DOHH2 (cell line): ENCODE data around the gene PROX2.

Source experiments
- H3F3A ChIP-seq: fragments of 200-600 bp; sonication (generic), shearing (Covaris generic); 2 replicates; pipeline ENCODE4 v1.6.0; 2016; ENCODE audit warnings: antibody characterized with exemption, mild to moderate bottlenecking; ENCODE audit not compliant: control insufficient read depth, insufficient read depth
- H3K27ac ChIP-seq: fragments of 200-600 bp; sonication (generic); 2 replicates; pipeline ENCODE4 v1.5.1; 2014; ENCODE audit warnings: low read depth, mild to moderate bottlenecking, low read length, moderate library complexity
- H3K27me3 ChIP-seq: fragments of 200-600 bp; sonication (generic); 2 replicates; pipeline ENCODE4 v1.6.1; 2014; ENCODE audit warnings: mild to moderate bottlenecking, low read length, mixed read lengths; ENCODE audit not compliant: control insufficient read depth
- H3K36me3 ChIP-seq: fragments of 200-600 bp; sonication (generic); 2 replicates; pipeline ENCODE4 v1.6.1; 2014; ENCODE audit warnings: mild to moderate bottlenecking, low read length, moderate library complexity, mixed read lengths; ENCODE audit not compliant: control insufficient read depth
- H3K4me1 ChIP-seq: fragments of 200-600 bp; sonication (generic); 2 replicates; pipeline ENCODE4 v1.6.1; 2014; ENCODE audit warnings: mild to moderate bottlenecking, low read length, mixed read lengths; ENCODE audit not compliant: control insufficient read depth
- H3K4me2 ChIP-seq: fragments of 200-600 bp; sonication (generic); 2 replicates; pipeline ENCODE4 v1.6.0; 2014; ENCODE audit warnings: mild to moderate bottlenecking, low read length, moderate library complexity
- H3K4me3 ChIP-seq: fragments of 200-600 bp; sonication (generic); 2 replicates; pipeline ENCODE4 v1.5.1; 2014; ENCODE audit warnings: mild to moderate bottlenecking, low read length, mixed read lengths
- H3K79me2 ChIP-seq: fragments of 200-600 bp; sonication (generic); 2 replicates; pipeline ENCODE4 v1.6.1; 2014; ENCODE audit warnings: mild to moderate bottlenecking, low read length, mixed read lengths; ENCODE audit not compliant: control insufficient read depth
- H3K9me2 ChIP-seq: fragments of 200-600 bp; sonication (generic); replicated peaks from 2 replicates; pipeline ENCODE4 v1.6.1; 2014; ENCODE audit warnings: mild to moderate bottlenecking, low read length, mixed read lengths; ENCODE audit not compliant: control insufficient read depth
- H3K9me3 ChIP-seq: fragments of 200-600 bp; sonication (generic); 2 replicates; pipeline ENCODE4 v1.6.1; 2014; ENCODE audit warnings: antibody characterized with exemption, low read length, mixed read lengths; ENCODE audit not compliant: control insufficient read depth, insufficient read depth
- H4K20me1 ChIP-seq: fragments of 200-600 bp; sonication (generic); 2 replicates; pipeline ENCODE4 v1.6.0; 2014; ENCODE audit warnings: low read depth, mild to moderate bottlenecking, antibody characterized with exemption, low read length, moderate library complexity; ENCODE audit not compliant: control insufficient read depth, insufficient read depth
- EZH2phosphoT487 ChIP-seq: fragments of 200-600 bp; sonication (generic); IDR thresholded peaks from 2 replicates; pipeline ENCODE4 v1.6.1; 2017; ENCODE audit warnings: borderline replicate concordance, mild to moderate bottlenecking, antibody characterized with exemption, low read length, moderate library complexity, mixed read lengths
- TF ChIP-seq, protein P1 (sequence below): fragments of 200-600 bp; sonication (generic); IDR thresholded peaks from one replicate; pipeline ENCODE4 v1.5.1; 2014; ENCODE audit warnings: antibody characterized with exemption, mild to moderate bottlenecking, low read depth, low read length; ENCODE audit not compliant: poor library complexity, severe bottlenecking

Gene PROX2

DNA sequence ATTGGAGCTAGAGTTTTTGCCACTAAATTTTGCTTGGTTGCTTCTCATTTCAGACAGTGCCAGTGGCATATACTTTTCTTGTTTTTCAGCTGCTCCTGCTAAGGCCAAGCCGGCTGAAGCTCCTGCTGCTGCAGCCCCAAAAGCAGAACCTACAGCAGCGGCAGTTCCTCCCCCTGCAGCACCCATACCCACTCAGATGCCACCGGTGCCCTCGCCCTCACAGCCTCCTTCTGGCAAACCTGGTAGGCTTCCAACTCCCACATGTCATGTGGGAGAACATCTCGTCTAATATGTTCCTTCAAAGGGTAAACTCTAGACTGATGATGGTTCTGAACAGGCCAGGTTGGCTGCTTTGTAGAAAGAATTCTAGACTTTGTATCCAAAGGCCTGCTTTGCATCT lies 16.8 kb upstream of the PROX2 start:
- Histone ChIP-seq H3K4me1 (peaks cover 35% of the 10 kb centered on the region), H3K9me3 (no peaks in the 10 kb centered on the region), H4K20me1 (peaks cover 19% of the 10 kb centered on the region), H3K36me3 (peaks cover 96% of the 10 kb centered on the region), H3K79me2 (peaks cover 38% of the 10 kb centered on the region), H3K4me2 (no peak overlapping the region), H3K27ac (no peak overlapping the region), H3K27me3 (no peaks in the 10 kb centered on the region), H3K9me2 (no peaks in the 10 kb centered on the region), H3F3A (peaks cover 11% of the 10 kb centered on the region), H3K4me3 (no peak overlapping the region)
- no peak for TF ChIP-seq EZH2phosphoT487

DNA sequence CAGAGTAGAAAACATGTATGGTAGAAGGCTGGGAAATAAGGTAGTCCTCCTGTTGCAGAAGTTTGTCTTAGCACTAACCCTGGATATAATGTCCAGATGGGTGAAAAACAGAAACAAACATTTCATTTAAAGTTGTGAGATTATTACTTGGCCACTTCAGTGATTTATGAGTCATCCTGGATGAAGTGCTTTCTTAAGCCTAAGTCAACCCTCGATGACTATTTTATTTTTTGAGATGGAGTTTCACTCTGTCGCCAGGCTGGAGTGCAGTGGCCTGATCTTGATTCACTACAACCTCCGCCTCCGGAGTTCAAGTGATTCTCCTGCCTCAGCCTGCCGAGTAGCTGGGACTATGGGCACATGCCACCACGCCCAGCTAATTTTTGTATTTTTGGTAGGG lies 15.9 kb upstream of the PROX2 start:
- Histone ChIP-seq H3K27ac (no peak overlapping the region), H3K4me3 (no peak overlapping the region), H3K4me1 (peaks cover 35% of the 10 kb centered on the region), H3K4me2 (no peak overlapping the region), H3K9me2 (no peaks in the 10 kb centered on the region), H4K20me1 (peaks cover 19% of the 10 kb centered on the region), H3K9me3 (no peaks in the 10 kb centered on the region), H3K79me2 (peaks cover 46% of the 10 kb centered on the region), H3K27me3 (no peaks in the 10 kb centered on the region), H3K36me3 (peaks cover 94% of the 10 kb centered on the region), H3F3A (peaks cover 11% of the 10 kb centered on the region)
- TF ChIP-seq, protein P1, sequence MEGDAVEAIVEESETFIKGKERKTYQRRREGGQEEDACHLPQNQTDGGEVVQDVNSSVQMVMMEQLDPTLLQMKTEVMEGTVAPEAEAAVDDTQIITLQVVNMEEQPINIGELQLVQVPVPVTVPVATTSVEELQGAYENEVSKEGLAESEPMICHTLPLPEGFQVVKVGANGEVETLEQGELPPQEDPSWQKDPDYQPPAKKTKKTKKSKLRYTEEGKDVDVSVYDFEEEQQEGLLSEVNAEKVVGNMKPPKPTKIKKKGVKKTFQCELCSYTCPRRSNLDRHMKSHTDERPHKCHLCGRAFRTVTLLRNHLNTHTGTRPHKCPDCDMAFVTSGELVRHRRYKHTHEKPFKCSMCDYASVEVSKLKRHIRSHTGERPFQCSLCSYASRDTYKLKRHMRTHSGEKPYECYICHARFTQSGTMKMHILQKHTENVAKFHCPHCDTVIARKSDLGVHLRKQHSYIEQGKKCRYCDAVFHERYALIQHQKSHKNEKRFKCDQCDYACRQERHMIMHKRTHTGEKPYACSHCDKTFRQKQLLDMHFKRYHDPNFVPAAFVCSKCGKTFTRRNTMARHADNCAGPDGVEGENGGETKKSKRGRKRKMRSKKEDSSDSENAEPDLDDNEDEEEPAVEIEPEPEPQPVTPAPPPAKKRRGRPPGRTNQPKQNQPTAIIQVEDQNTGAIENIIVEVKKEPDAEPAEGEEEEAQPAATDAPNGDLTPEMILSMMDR = no peak

DNA sequence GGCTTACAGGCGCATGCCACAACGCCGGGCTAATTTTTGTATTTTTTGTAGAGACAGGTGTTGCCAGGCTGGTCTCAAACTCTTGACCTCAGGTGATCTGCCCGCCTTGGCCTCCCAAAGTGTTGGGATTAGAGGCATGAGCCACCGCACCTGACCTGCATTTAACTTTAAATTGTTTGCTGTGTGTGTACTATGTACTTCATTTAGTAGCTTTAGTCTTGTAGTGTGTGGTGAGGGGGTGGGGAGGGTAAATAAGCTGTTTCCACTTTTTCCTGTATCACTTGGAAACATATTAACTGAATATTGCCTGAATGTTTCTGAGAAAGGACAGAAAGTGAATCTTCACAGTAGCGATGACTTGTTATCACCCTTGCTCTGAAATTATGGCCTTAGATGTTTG lies 14.3 kb upstream of the PROX2 start:
- peaks cover 91% of the 10 kb centered on the region for H3K36me3 ChIP-seq
- peaks cover 41% of the 10 kb centered on the region for H3K4me1 ChIP-seq
- no peak overlapping the region for H3K4me3 ChIP-seq

More for the DNA sequence above, 14.3 kb upstream of the PROX2 start:
- Histone ChIP-seq H3K4me2 (no peak overlapping the region), H3K27ac (no peak overlapping the region), H3K79me2 (peaks cover 61% of the 10 kb centered on the region), H3K9me3 (no peaks in the 10 kb centered on the region), H3F3A (peaks cover 11% of the 10 kb centered on the region), H3K27me3 (no peaks in the 10 kb centered on the region), H3K9me2 (no peaks in the 10 kb centered on the region), H4K20me1 (peaks cover 32% of the 10 kb centered on the region)
- TF ChIP-seq, protein P1 = no peak
- TF ChIP-seq EZH2phosphoT487 = no peak
